Lung (tissue), 12 donors: ENCODE results near the gene FAM120A. TPM values are rescaled to one million over a fixed set of nuclear protein-coding genes. Genes with fewer than 3 reads are reported as not detected.

Experiments used
- ATAC-seq: fragments of 200-7000 bp; cut with Tn5 transposase; one replicate; pipeline ENCODE4 v1.9.1; 2020; ENCODE audit warnings: moderate number of reproducible peaks; ENCODE audit not compliant: insufficient read depth, low FRiP score
- DNase-seq, 3 donors: peaks; one replicate each; pipeline ENCODE4 v3.0.0-alpha.2; 2013 to 2017
- H3K27ac ChIP-seq, 2 donors: one replicate each; pipeline ENCODE4 v1.5.1; 2013; ENCODE audit warnings: mild to moderate bottlenecking in 2 of 2, moderate library complexity in 2 of 2, control low read depth in 1 of 2, inconsistent platforms in 1 of 2, low read depth in 1 of 2, low read length in 1 of 2
- H3K27me3 ChIP-seq, 3 donors: one replicate each; pipeline ENCODE4 v1.5.1; 2013; ENCODE audit warnings: low read length in 2 of 3; ENCODE audit not compliant: control insufficient read depth in 3 of 3, insufficient read depth in 3 of 3
- H3K36me3 ChIP-seq, 4 donors: one replicate each; pipeline ENCODE4 v1.5.1; 2013; ENCODE audit warnings: low read length in 4 of 4, mild to moderate bottlenecking in 1 of 4, moderate library complexity in 1 of 4; ENCODE audit not compliant: control insufficient read depth in 4 of 4, insufficient read depth in 4 of 4
- H3K4me1 ChIP-seq, 5 donors: one replicate each; pipeline ENCODE4 v1.5.1; 2013; ENCODE audit warnings: low read length in 5 of 5, mild to moderate bottlenecking in 2 of 5, moderate library complexity in 1 of 5; ENCODE audit not compliant: control insufficient read depth in 5 of 5, insufficient read depth in 5 of 5
- H3K4me3 ChIP-seq: one replicate; pipeline ENCODE4 v1.5.1; 2013; ENCODE audit warnings: mild to moderate bottlenecking, control low read depth, moderate library complexity
- H3K9ac ChIP-seq, 2 donors: one replicate each; pipeline ENCODE4 v1.5.1; 2013; ENCODE audit warnings: low read length in 2 of 2, control low read depth in 1 of 2; ENCODE audit not compliant: insufficient read depth in 1 of 2
- H3K9me3 ChIP-seq, 4 donors: one replicate each; pipeline ENCODE4 v1.5.1; 2013; ENCODE audit warnings: low read length in 3 of 4, mild to moderate bottlenecking in 1 of 4, moderate library complexity in 1 of 4; ENCODE audit not compliant: control insufficient read depth in 4 of 4, insufficient read depth in 3 of 4
- CTCF ChIP-seq: IDR thresholded peaks from 2 replicates; pipeline ENCODE4 v1.5.1; 2012; ENCODE audit warnings: mild to moderate bottlenecking; ENCODE audit errors: control extremely low read depth, extremely low read depth
- WGBS, 2 donors: extraction: QIAGEN DNeasy Blood & Tissue Kit; methylation state at CpG; one replicate each; pipeline ENCODE4 v1.1.7; 2013; 5-methylcytosine and 5-hydroxymethylcytosine counted together
- polyA plus RNA-seq, 2 donors: library from polyadenylated mRNA; stranded (reverse); fragments of 200-250 nt; gene quantifications; one replicate each; pipeline ENCODE4 v1.2.1, GENCODE V29; 2013
- total RNA-seq, 2 donors: library from RNA; depleted of rRNA in 1 of 2; stranded (reverse); fragments of >200 nt in 1 of 2; gene quantifications; one replicate each; pipeline ENCODE4 v1.2.1, GENCODE V29; 2014 to 2021
- donor health status: control.
- donor health status: control.
- donor health status: Bipolar disorder and iron deficiency.
- donor health status: healthy.
- donor health status: DM: yes; HTN: yes; CAD: no.

Gene FAM120A
- total and polyA plus RNA-seq, 4 donors, result 44.9 to 134 (median 91.2) TPM

- Histone ChIP-seq H3K36me3 (peaks cover 0 to 1% (median 0%) of the 10 kb centered on the region in 4 donors), H3K4me3 (no peak overlapping the region), H3K9me3 (no peaks in the 10 kb centered on the region), H3K9ac (no peak overlapping the region), H3K27ac (no peak overlapping the region), H3K4me1 (peaks cover 0 to 30% (median 10%) of the 10 kb centered on the region in 5 donors), H3K27me3 (no peaks in the 10 kb centered on the region)
- ATAC-seq, result no peak
- WGBS, 2 donors, result 95 to 96% methylated on average over 8 of the region's 8 CpGs
- TF ChIP-seq CTCF, result no peak
- DNase-seq, result no peak
Observed at GRCh38 chr9:93592008-93592642, 140.6 kb downstream of the FAM120A start.

- Histone ChIP-seq H3K27ac (no peak overlapping the region), H3K27me3 (no peaks in the 10 kb centered on the region), H3K4me3 (no peak overlapping the region), H3K9ac (no peak overlapping the region), H3K9me3 (no peaks in the 10 kb centered on the region), H3K4me1 (peaks cover 0 to 27% (median 10%) of the 10 kb centered on the region in 5 donors), H3K36me3 (peaks cover 0 to 1% (median 0%) of the 10 kb centered on the region in 4 donors)
- DNase-seq, result no peak
- no peak for ATAC-seq
- WGBS, 2 donors, result 78 to 79% methylated on average over 2 of the region's 2 CpGs
- TF ChIP-seq CTCF, result no peak
Observed at GRCh38 chr9:93592643-93593021, 141.1 kb downstream of the FAM120A start.

GRCh38 chr9:93593144-93593658 lies 141.7 kb downstream of the FAM120A start:
- no peak overlapping the region for H3K9ac ChIP-seq
- H3K36me3 ChIP-seq, result peaks cover 0 to 1% (median 0%) of the 10 kb centered on the region in 4 donors
- no peaks in the 10 kb centered on the region for H3K9me3 ChIP-seq
- H3K27me3 ChIP-seq, result no peaks in the 10 kb centered on the region
- no peak overlapping the region for H3K4me3 ChIP-seq
- DNase-seq (no peak), ATAC-seq (no peak)
- no peak overlapping the region for H3K27ac ChIP-seq
- peaks cover 0 to 23% (median 10%) of the 10 kb centered on the region in 5 donors for H3K4me1 ChIP-seq
- WGBS, 2 donors, result 78 to 81% methylated on average over 2 of the region's 2 CpGs
- TF ChIP-seq CTCF, result no peak
